ENCODE results near the gene CLDN14.
A peak's percentile ranks its signal among the peaks of the same experiment; 100 is the strongest.

The CLDN14 gene, protein sequence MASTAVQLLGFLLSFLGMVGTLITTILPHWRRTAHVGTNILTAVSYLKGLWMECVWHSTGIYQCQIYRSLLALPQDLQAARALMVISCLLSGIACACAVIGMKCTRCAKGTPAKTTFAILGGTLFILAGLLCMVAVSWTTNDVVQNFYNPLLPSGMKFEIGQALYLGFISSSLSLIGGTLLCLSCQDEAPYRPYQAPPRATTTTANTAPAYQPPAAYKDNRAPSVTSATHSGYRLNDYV

GRCh38 chr21:36479415-36480402 is at the start of gene CLDN14:
TSS of gene CLDN14 (minus strand) at chr21:36480122. CDS start at chr21:36461695, 18,427 bp downstream.
- DNase-seq (ENCODE audit: low spot score), result no peak

DNA sequence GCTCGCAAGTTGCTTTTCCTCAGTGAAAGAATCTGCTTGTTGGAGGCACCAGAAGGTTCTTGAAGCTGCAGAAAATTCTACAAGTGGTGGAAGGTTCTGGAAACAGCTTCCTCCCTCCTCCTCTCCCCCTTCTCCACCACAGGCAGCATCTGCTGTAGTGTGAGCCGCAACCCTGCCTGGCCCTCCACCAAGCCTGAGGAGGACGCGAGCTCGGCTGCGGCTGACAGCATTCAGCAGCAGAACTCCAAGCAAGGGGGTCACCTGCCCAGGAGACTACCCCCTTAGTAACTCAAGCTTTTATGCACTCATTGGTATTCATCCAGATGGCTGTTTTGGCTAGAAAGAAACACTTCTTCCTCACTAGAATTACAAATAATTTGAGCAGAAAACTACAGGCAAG is 48.8 kb upstream of the CLDN14 start:
- no peak for DNase-seq (ENCODE audit: low spot score)

DNA sequence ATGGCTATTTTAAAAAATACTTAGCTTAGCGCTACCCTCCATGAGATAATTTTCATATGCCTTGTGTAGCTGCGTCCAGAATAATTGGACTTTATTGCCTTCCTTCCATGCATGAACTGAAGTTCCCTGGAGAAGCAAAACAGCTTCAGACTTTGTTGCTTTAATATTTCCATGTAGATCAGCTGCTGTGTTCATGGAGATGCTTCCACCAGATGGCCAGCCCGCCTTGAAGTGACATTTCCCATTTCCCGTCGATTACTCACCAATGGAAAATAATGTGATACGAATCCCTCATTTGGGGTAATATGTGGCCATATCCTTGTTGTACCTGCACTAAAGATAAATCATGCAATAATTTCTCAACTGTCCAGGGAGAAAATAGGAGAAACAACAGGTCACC is 47.4 kb upstream of the CLDN14 start:
- DNase-seq (ENCODE audit: low spot score), result no peak

GRCh38 chr21:36526104-36526503 is 46.2 kb upstream of the CLDN14 start:
- no peak for DNase-seq (ENCODE audit: low spot score)

GRCh38 chr21:36524477-36524876 is 44.6 kb upstream of the CLDN14 start:
- DNase-seq (ENCODE audit: low spot score), result no peak

DNA sequence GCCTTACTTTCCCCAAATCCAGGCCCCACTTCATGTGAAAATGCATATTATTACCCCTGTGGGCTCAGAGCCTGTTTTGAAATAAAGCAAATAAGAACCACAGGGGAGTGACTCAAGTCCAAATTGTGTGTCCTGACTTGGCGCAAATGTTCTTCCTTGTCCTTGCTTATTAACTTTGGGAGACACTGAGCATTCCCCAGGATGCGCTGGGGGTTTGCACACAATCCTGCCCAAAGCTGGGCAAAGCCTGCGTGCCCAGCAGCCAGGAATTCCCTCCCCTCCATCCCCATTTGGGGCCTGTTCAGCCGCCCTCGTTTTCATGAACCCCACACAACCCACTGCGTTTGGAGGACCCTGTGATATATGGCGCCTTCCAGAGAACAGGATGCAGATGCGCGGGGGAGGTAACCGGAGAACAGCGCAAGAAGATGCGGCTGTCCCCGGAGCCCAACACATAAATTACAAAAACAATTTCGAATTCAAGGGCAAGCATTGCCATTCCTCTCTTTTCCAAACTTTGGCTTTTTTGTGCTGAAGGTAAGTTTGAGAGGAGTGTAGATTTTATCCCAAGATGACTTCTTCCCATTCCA is 42.4 kb upstream of the CLDN14 start:
- DNase-seq (ENCODE audit: low spot score), result no peak

DNA sequence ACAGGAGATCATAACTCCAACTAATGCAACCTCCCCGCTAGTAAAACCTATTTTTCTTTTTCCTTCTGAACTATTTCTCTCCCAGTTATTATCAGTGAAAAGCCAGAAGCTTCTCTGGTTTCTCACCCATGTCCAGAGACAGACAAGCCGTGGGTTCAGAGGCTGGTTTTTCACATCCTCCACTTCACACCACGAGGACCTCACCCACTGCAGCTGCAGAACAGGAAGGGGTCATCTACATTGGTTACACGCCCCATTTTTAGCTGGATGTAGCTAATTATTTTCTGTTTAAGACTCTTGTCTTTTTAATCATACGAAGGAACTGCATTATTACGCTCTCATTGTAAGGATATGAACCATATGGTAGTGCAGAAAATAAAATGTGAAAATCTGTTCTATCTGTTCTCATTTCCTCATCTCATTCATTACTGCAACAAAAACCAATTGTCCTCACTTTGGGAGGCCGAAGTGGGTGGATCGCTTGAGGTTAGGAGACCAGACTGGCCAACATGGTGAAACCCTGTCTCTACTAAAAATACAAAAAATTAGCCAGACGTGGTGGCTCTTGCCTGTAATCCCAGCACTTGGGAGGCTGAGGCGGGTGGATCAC is 39.1 kb upstream of the CLDN14 start:
- no peak for DNase-seq (ENCODE audit: low spot score)

GRCh38 chr21:36517366-36518075 is 37.6 kb upstream of the CLDN14 start:
- no peak for DNase-seq (ENCODE audit: low spot score)

DNA sequence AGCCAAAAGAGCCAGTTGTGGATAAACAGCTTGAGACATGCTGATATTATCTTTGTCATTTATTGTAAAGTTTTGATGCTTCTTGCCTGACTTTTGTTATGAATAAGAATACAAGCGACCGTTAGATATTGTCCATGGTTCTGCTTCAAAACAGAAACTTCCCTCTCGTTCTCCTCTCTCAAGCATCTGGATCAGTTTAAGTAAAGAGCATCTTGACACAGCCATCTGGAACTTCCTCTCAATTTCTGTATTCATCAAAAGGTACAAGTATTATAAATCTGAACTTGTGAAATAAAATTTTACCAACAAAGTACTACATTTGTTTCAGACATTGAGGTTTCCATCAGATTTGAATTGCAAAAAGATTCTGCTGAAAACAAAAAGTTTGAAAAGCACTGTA is 36.4 kb upstream of the CLDN14 start:
- DNase-seq (ENCODE audit: low spot score), result no peak

GRCh38 chr21:36513430-36513829 is 33.5 kb upstream of the CLDN14 start:
- no peak for DNase-seq (ENCODE audit: low spot score)

DNA sequence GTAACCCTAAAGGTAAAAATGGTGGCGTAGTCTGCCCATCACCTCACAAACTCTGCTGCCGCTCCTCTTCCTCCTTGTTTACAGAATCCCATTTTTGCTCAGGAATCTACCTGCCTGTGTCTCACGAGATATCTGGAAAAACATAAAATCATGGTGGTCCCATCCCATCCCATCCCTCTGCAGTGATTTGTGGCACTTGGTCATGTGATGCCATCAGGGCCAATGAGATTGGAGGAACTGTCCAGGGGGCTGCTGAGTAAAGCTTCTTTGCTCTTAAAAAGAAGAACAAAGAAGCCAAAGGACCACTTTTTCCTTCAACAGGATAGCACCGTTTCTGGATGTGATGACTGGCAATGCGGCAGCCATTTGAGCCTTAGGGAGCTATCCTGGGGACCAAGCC is 33.0 kb upstream of the CLDN14 start:
- no peak for DNase-seq (ENCODE audit: low spot score)

DNA sequence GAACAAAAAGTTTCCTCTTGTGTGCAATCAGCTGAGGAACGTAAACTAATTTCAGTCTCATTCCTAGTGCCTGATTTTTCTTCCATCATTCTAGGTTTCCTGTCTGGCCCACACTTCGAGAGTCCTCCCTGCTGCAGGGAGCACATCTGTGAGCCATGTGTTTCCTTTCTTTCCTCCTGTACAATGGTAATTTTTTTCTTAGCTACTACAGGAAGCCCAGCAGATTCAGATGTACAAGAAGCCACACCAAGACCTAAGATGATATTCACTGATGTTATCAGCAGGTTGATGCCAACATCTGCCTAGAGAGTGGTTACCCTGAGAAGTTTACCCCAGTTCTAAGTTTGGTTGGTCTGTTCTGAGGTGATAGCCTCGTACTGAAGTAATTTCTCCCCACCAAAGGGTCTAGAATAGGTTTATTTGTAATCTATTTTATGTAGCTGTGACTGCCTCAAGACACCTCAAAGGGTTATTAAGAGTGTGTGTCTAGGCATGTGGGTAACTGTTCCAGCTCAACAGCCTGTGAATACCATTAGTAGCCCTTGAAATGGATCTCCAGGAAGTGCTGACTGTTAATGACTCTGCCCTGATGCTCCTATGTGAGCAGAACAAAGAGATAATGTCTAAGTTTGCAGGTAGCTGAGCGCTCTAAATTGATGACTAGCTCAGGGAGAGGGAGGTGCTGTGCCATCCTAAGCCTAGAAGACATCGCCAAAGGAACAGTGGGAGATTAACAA is 31.7 kb upstream of the CLDN14 start:
- DNase-seq (ENCODE audit: low spot score), result no peak

DNA sequence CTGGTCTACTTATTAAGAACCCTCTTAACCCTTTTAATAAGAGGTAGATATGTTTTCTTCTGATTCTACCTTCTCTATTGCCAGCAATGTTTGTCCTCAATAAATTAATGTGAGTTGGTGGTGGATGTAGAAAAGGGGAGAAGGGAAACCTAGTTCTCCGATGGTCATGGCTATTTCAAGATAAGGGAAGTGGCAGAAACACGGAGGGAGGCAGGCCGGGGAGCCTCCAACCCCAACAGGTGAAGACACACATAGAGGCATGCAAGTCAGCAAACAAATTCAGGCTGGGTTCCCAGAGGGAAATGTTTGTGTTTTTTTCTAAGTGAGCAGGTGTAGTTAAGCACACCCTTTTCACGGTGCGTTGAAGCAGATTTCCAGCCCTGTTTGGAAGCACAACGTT is 31.0 kb upstream of the CLDN14 start:
- no peak for DNase-seq (ENCODE audit: low spot score)

GRCh38 chr21:36509973-36510664 is 30.2 kb upstream of the CLDN14 start:
- peak; percentile 72 for DNase-seq (ENCODE audit: low spot score)

DNA sequence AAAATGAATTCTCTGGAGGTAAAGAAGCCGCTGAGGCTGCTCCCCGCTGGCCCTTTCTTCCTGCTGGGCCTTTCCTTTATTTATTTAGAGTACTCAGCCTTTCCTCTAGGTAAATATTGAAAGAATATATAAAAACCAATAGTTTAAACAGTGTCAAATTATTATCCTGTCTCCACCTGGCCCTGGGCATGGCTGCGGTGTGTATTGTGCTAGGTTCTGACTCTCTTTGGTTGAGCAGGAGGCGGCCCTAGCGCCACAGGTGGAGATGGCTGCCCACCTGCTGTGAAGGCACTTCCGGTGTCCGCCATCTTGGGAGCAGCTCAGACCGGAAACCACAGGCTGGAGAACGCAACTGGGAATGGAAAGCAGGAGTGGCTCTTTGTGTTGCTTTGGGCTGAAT is 29.0 kb upstream of the CLDN14 start:
- no peak for DNase-seq (ENCODE audit: low spot score)

DNA sequence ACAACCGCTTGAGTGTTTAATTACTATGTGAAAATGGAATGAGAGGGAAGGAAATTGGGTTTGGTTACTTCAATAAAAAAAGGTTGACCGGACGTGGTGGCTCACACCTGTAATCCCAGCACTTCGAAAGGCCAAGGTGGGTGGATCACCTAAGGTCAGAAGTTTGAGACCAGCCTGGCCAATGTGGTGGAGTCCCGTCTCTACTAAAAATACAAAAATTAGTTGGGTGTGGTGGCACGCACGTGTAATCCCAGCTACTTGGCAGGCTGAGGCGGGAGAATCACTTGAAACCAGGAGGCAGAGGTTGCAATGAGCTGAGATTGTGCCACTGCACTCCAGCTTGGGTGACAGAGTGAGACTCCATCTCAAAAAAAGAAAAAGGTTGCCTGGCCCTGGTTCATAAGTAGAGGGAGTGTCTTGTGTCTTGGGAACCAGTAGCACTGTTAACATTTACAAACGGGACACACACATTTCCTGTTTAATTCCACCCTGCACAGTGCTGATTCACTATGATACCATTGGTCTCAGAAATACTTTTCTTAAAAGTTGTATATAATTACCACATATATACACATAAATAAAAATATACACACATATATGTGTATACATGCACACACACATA is 27.6 kb upstream of the CLDN14 start:
- DNase-seq (ENCODE audit: low spot score), result no peak

DNA sequence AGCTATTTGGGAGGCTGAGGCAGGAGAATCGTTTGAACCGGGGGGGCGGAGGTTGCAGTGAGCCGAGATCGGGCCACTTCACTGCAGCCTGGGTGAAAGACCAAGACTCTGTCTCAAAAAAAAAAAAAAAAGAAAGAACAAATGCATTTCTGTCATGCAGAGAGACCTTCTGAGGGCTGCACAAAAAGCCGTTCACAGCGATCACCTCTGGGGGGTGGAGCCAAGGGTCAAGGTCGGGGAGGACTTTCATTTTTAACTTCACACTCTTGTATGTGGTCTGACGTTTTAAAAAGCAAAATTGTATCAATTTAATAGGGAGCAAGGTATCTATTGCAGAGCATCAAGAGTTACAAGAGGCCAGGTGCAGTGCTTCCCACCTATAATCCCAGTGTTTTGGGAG is 26.6 kb upstream of the CLDN14 start:
- DNase-seq (ENCODE audit: low spot score), result no peak

GRCh38 chr21:36504067-36505058 is 24.4 kb upstream of the CLDN14 start:
- no peak for DNase-seq (ENCODE audit: low spot score)

DNA sequence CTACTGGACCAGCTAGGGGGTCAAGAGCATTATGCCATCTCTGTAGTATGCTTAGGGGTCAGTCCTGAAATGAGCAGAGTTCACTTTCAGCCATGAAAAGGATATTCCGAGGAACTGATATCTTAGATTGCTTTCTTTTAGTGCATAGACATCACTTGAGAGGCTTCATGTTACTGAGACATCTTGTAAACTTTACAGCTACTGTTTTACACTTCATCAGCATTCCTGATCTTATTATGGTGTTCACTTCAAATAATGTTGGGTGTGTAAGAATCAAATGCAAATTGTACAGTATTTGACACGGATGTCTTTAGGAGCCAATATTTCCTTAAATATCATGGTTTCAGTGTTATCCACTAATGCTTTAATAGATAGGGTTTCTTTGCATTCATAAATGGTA is 22.4 kb upstream of the CLDN14 start:
- no peak for DNase-seq (ENCODE audit: low spot score)
